PC-9 (cell line): ENCODE data around the gene HBG2. TPM values are rescaled to one million over a fixed set of nuclear protein-coding genes. Genes with fewer than 3 reads are reported as not detected.

Source experiments
- BruUV-seq: library from RNA; stranded (reverse); fragments of 400-500 nt; replicated peaks from 2 replicates; lab custom pipeline; 2021; lab: Mats Ljungman, UMichigan
- CTCF ChIA-PET: fragments of 300-600 bp; sonication (Branson Sonifier 250); formaldehyde crosslinking; loops from one replicate; lab custom pipeline; 2022; ENCODE audit warnings: antibody characterized with exemption; lab: Charles Lee
- POLR2A ChIA-PET: fragments of 300-600 bp; sonication (Branson Sonifier 250); formaldehyde crosslinking; loops from one replicate; lab custom pipeline; 2022; ENCODE audit warnings: antibody characterized with exemption; ENCODE audit not compliant: unreplicated experiment; lab: Charles Lee
- DNase-seq, 2 experiments: peaks; one replicate each; pipeline versions ENCODE4 v3.0.0 to v3.0.0-alpha.2; 2015 to 2022; ENCODE audit warnings: mixed read lengths in 1 of 2
- H2AFZ ChIP-seq: fragments of 200-600 bp; sonication (generic); 2 replicates; pipeline ENCODE4 v1.8.1; 2017; ENCODE audit warnings: antibody characterized with exemption
- H3F3A ChIP-seq: fragments of 200-600 bp; sonication (generic); 2 replicates; pipeline ENCODE4 v1.8.1; 2017; ENCODE audit warnings: antibody characterized with exemption, mild to moderate bottlenecking, low read depth; ENCODE audit not compliant: insufficient read depth
- H3K27ac ChIP-seq: fragments of 200-600 bp; sonication (generic); 2 replicates; pipeline ENCODE4 v1.6.1; 2016; ENCODE audit warnings: mixed run types
- H3K27me3 ChIP-seq: fragments of 200-600 bp; sonication (generic); 2 replicates; pipeline ENCODE4 v1.6.1; 2016; ENCODE audit warnings: low read depth, mixed run types; ENCODE audit not compliant: insufficient read depth
- H3K36me3 ChIP-seq: fragments of 200-600 bp; sonication (generic); 2 replicates; pipeline ENCODE4 v1.6.1; 2016; ENCODE audit warnings: low read depth, mixed run types
- H3K4me1 ChIP-seq: fragments of 200-600 bp; sonication (generic); replicated peaks from 2 replicates; pipeline ENCODE4 v1.6.1; 2016; ENCODE audit warnings: mixed run types; ENCODE audit not compliant: insufficient read depth
- H3K4me2 ChIP-seq: fragments of 200-600 bp; sonication (generic); 2 replicates; pipeline ENCODE4 v1.6.1; 2017; ENCODE audit warnings: mixed run types
- H3K4me3 ChIP-seq: fragments of 200-600 bp; sonication (generic); 2 replicates; pipeline ENCODE4 v1.6.1; 2016; ENCODE audit warnings: mixed run types
- H3K79me2 ChIP-seq: fragments of 200-600 bp; sonication (generic); 2 replicates; pipeline ENCODE4 v1.6.1; 2017; ENCODE audit warnings: low read depth, mixed run types
- H3K9me2 ChIP-seq: fragments of 200-600 bp; sonication (generic); 2 replicates; pipeline ENCODE4 v1.8.1; 2017; ENCODE audit warnings: mild to moderate bottlenecking; ENCODE audit not compliant: insufficient read depth
- H3K9me3 ChIP-seq: fragments of 200-600 bp; sonication (generic); 2 replicates; pipeline ENCODE4 v1.8.1; 2016; ENCODE audit warnings: low read depth; ENCODE audit not compliant: insufficient read depth
- H4K20me1 ChIP-seq: fragments of 200-600 bp; sonication (generic); 2 replicates; pipeline ENCODE4 v1.8.1; 2017; ENCODE audit not compliant: insufficient read depth
- CTCF ChIP-seq: fragments of 200-600 bp; sonication (generic); conservative IDR thresholded peaks from 2 replicates; pipeline ENCODE4 v1.6.1; 2017; ENCODE audit warnings: mixed run types, antibody characterized with exemption, mild to moderate bottlenecking, moderate library complexity
- EZH2 ChIP-seq: fragments of 200-600 bp; sonication (generic); IDR thresholded peaks from 2 replicates; pipeline ENCODE4 v1.8.0; 2017; ENCODE audit warnings: antibody characterized with exemption, low read depth
- intact Hi-C: fragments of 100-400 bp; cut with micrococcal nuclease; formaldehyde crosslinking; loops from one replicate; pipeline ENCODE4 v1.10.0; 2022; ENCODE audit not compliant: unreplicated experiment
- total RNA-seq: library from RNA; stranded (reverse); gene quantifications from 2 replicates; pipeline ENCODE4 v1.2.3, GENCODE V29; 2021

The HBG2 gene
- total RNA-seq, 1 experiment from 2014 or later: not detected

GRCh38 chr11:5245155-5245554, 9.4 kb downstream of the HBG2 start:
- POLR2A ChIA-PET: no interaction called here
- TF ChIP-seq CTCF: no peak
- TF ChIP-seq EZH2: no peak
- BruUV-seq: no TSS peak
- Histone ChIP-seq H3F3A (no peaks in the 10 kb centered on the region), H3K4me1 (no peaks in the 10 kb centered on the region), H3K27me3 (no peaks in the 10 kb centered on the region), H3K9me2 (no peaks in the 10 kb centered on the region), H2AFZ (no peak overlapping the region), H3K27ac (no peak overlapping the region), H3K4me3 (no peak overlapping the region), H3K9me3 (no peaks in the 10 kb centered on the region), H3K36me3 (no peaks in the 10 kb centered on the region), H3K79me2 (no peaks in the 10 kb centered on the region), H4K20me1 (no peaks in the 10 kb centered on the region), H3K4me2 (no peak overlapping the region)
- CTCF ChIA-PET: no interaction called here
- intact Hi-C loops: no loop called here
- DNase-seq: no peak

- DNase-seq: no peak
- no peak overlapping the region for H2AFZ ChIP-seq
- no peaks in the 10 kb centered on the region for H3K9me2 ChIP-seq
- H3K4me3 ChIP-seq: no peak overlapping the region
- no peaks in the 10 kb centered on the region for H4K20me1 ChIP-seq
- H3K27ac ChIP-seq: no peak overlapping the region
- no TSS peak for BruUV-seq
- CTCF ChIA-PET: no interaction called here
- H3K4me2 ChIP-seq: no peak overlapping the region
- no peaks in the 10 kb centered on the region for H3K4me1 ChIP-seq
- H3K27me3 ChIP-seq: no peaks in the 10 kb centered on the region
- no peaks in the 10 kb centered on the region for H3F3A ChIP-seq
- H3K9me3 ChIP-seq: no peaks in the 10 kb centered on the region
- H3K79me2 ChIP-seq: no peaks in the 10 kb centered on the region
- H3K36me3 ChIP-seq: no peaks in the 10 kb centered on the region
- POLR2A ChIA-PET: no interaction called here
- TF ChIP-seq CTCF: no peak
- TF ChIP-seq EZH2: no peak
- intact Hi-C loops: no loop called here
Observed at GRCh38 chr11:5243816-5244180, 10.8 kb downstream of the HBG2 start.

- intact Hi-C loops: no loop called here
- Histone ChIP-seq H3K4me2 (no peak overlapping the region), H3K9me2 (no peaks in the 10 kb centered on the region), H3F3A (no peaks in the 10 kb centered on the region), H2AFZ (no peak overlapping the region), H3K4me3 (no peak overlapping the region), H3K4me1 (no peaks in the 10 kb centered on the region), H3K27me3 (no peaks in the 10 kb centered on the region), H3K36me3 (no peaks in the 10 kb centered on the region), H3K9me3 (no peaks in the 10 kb centered on the region), H4K20me1 (no peaks in the 10 kb centered on the region), H3K79me2 (no peaks in the 10 kb centered on the region), H3K27ac (no peak overlapping the region)
- no peak for DNase-seq
- TF ChIP-seq CTCF: no peak
- no peak for TF ChIP-seq EZH2
- no TSS peak for BruUV-seq
- POLR2A ChIA-PET: no interaction called here
- CTCF ChIA-PET: no interaction called here
Observed at GRCh38 chr11:5242933-5243815, 11.4 kb downstream of the HBG2 start.
